Stimulated activated CD8-positive, alpha-beta memory T cell treated with anti-CD3 and anti-CD28 coated beads, Interleukin-7, amount 100 ng/mL, for 4 hours (primary cell): Measurements from ENCODE around the gene PGLYRP4.

Experiments
- DNase-seq, 2 donors: peaks; one replicate each; pipeline ENCODE4 v3.0.0-alpha.2; 2020; ENCODE audit warnings: low read depth in 2 of 2

PGLYRP4 gene

GRCh38 chr1:153375511-153375910 is 26.9 kb upstream of the PGLYRP4 start, which contains the start of gene S100A12:
S100A12 (minus strand) TSS chr1:153375621; CDS start chr1:153374592, 1,029 bp downstream.
- DNase-seq, result no peak

- DNase-seq, result no peak
Observed at GRCh38 chr1:153374071-153374470, 25.4 kb upstream of the PGLYRP4 start.

DNA sequence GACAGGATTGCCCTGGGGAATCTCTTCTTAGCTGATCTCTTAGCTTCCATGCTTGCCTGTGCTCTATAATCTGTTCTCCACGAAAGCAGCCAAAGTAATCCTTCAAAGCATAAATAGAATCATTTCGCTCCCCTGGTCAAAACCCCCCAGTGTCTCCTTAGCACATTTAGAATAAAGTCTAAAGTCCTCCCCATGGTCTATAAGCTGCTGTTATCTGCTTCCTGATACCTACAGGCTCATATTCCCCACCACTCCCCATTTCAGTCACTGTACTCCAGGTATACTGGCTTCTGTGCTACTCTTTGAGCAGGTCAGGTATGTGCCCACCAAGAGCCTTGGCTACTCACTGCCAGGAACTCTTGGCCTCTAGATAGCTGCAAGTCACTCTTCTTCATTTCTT is 23.9 kb upstream of the PGLYRP4 start:
- no peak for DNase-seq

GRCh38 chr1:153371231-153371630 is 22.6 kb upstream of the PGLYRP4 start:
- no peak for DNase-seq

GRCh38 chr1:153370146-153370545 is 21.5 kb upstream of the PGLYRP4 start:
- DNase-seq, result no peak

DNA sequence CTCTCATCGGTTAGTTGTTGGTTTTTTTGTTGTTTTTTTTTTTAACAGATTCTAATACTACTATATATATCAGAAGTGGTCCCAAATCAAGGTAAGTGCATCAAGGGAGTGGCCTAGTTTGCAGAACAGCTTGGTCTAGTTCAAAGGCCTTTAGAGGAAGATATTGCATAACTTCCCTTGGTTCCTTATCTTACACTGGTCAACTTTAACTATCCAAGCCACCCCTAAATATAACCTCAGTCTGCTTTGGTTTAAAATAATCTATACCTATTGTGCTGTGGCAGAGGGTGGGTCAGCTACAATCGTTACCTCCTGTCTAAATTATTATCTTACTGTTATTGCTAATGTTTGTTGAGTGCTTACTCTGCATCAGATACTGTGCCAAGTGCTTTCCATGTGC is 19.9 kb upstream of the PGLYRP4 start:
- no peak for DNase-seq

- DNase-seq, result no peak
Observed at GRCh38 chr1:153367090-153367489, 18.4 kb upstream of the PGLYRP4 start.

DNA sequence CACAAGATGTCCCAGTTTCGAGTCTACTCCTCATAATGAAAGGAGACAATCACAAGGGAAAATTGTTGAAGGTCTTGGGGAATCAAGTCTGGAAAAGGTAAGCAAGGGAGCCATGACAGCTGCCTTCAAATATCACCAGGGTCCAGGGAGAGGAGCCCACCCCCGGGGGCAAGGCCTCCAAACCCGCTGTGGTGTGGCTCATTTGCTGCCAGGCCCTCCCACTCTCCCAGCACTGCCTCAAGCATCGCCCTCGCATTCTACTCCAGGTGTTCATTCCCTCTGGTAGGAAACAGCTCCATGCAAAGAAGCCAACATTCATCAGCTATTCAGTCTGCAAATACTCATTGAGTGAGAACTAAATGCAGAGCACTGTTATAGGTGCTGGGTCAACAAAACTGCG is 17.6 kb upstream of the PGLYRP4 start:
- no peak for DNase-seq

GRCh38 chr1:153365696-153366095 is 17.1 kb upstream of the PGLYRP4 start:
- no peak for DNase-seq

GRCh38 chr1:153364766-153365666 is 16.4 kb upstream of the PGLYRP4 start:
- DNase-seq, result no peak

GRCh38 chr1:153364156-153364555 is 15.5 kb upstream of the PGLYRP4 start:
- DNase-seq, result no peak

GRCh38 chr1:153363641-153364040 is 15.0 kb upstream of the PGLYRP4 start:
- DNase-seq, result no peak

GRCh38 chr1:153362187-153362775 is 13.6 kb upstream of the PGLYRP4 start:
- DNase-seq, result no peak

DNA sequence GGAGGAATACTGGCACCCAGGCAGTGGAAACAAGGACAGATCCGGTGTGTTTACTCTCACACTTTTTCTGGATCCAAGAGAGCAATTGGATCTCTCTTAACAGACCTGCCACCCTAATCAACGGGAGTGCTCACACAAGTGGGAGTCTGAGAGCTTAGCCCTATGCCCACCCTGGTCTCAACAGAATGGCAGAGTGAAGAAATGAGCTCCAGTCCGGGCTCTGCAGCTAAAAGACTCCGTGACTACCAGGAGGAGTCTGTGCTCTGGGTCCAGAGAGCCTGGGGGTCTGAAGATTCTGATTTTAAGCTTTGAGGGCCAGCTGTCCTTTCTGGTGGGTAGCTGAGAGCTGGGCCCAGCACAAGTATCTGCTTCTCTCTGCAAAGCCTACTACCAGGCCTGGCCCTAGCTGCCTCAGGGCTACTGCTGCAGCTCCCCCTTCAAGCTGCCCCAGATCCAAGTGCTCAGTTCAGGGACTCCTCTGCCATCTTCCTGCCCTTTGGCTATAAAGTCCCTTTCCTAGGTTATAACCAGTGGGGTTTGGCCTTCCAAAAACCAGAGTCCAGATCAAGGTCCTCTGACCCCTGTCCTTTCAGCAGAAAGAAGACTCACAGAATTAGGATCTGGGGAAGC is 13.0 kb upstream of the PGLYRP4 start:
- no peak for DNase-seq

DNA sequence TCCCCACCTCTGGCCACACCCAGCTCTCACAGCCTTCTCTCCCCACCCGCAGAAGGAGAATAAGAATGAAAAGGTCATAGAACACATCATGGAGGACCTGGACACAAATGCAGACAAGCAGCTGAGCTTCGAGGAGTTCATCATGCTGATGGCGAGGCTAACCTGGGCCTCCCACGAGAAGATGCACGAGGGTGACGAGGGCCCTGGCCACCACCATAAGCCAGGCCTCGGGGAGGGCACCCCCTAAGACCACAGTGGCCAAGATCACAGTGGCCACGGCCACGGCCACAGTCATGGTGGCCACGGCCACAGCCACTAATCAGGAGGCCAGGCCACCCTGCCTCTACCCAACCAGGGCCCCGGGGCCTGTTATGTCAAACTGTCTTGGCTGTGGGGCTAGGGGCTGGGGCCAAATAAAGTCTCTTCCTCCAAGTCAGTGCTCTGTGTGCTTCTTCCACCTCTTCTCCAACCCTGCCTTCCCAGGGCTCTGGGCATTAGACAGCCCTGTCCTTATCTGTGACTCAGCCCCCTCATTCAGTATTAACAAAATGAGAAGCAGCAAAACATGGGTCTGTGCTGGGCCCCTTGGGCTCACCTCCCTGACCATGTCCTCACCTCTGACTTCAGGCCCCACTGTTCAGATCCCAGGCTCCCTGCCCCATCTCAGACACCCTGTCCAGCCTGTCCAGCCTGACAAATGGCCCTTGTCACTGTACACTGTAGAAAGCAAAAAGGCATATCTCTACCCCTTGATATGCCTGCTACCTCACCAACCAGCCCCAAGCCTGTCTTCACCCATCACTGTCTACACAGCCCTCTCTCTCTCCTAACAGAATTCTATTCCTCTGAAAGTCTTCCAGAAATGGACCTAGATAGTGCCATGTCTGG is 12.2 kb upstream of the PGLYRP4 start:
- no peak for DNase-seq

GRCh38 chr1:153360190-153360589 is 11.5 kb upstream of the PGLYRP4 start:
- no peak for DNase-seq

DNA sequence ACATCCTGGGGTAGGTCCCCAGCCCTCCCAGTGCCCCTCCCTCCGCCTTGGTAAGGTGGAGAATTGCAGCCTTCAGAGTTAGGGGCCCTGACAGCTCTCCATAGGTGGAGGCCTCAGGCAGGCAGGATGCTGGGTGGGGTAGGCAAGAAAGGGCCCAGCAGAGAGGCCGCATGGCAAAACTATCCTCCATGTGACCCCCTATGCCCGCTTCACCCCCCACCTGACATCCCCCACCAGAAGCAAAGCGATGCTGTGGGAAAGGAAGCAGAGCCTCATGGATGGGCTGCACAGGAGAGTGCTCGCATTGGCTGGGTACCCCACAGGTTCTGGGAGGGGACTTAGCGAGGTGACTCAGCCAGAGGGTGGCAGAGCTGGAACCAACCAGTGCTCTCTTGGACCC is 10.6 kb upstream of the PGLYRP4 start:
- DNase-seq, result no peak

- no peak for DNase-seq
Observed at GRCh38 chr1:153358691-153358975, 10.0 kb upstream of the PGLYRP4 start.

GRCh38 chr1:153357853-153358690 is 9.4 kb upstream of the PGLYRP4 start, which contains the start of gene S100A9:
S100A9 (plus strand) TSS chr1:153357854; CDS start chr1:153358284, 430 bp downstream.
- DNase-seq, result no peak

DNA sequence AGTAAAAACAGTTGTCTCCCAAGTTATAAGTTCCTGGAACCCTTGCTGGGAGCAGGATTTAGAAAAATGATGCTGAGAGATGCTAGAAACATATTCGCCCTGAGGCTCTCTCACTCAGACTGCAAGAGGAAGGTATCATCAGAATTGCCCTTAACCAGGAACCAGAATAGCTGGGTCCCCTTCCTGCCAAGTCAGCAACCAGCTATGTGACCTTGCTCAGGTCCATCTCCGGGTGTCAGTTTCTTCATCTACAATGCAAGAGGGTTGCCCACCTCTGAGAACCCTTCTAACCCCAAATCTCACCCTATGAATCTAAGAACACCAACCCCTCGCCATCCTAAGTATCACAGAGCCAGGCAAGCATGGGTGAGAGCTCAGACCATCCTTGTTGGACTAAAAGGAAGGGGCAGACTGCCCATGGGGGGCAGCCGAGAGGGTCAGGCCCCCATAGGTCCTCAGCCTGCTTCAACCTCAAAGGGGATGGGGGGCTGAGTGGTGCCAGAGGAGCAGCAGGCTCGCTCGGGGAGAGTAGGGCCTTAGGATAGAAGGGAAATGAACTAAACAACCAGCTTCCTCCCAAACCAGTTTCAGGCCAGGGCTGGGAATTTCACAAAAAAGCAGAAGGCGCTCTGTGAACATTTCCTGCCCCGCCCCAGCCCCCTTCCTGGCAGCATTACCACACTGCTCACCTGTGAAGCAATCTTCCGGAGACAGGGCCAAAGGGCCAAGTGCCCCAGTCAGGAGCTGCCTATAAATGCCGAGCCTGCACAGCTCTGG is 8.6 kb upstream of the PGLYRP4 start:
- DNase-seq, result no peak
